ENCODE data around the gene NRXN3. TPM values are rescaled to one million over a fixed set of nuclear protein-coding genes. Genes with fewer than 3 reads are reported as not detected.

NRXN3 gene
- total and polyA plus RNA-seq, 11 donors: 0.19 to 2.2 (median 1.1) TPM

GRCh38 chr14:78697341-78697740, 527.2 kb downstream of the NRXN3 start:
- Histone ChIP-seq H3K27me3 (no peaks in the 10 kb centered on the region), H3K36me3 (no peaks in the 10 kb centered on the region), H3K9me3 (no peaks in the 10 kb centered on the region), H3K27ac (no peak overlapping the region), H3K4me1 (no peaks in the 10 kb centered on the region), H3K4me3 (no peak overlapping the region)
- DNase-seq: no peak
- intact Hi-C loops (cut with DNase I): no loop called here
- no peak for ATAC-seq
- peak in 8 of 12 donors; percentile 21 to 46 (median 33) for TF ChIP-seq CTCF (IDR thresholded peaks at IDR 0.05)
- no peak for TF ChIP-seq POLR2A (IDR thresholded peaks at IDR 0.05)
- 16 to 20% (median 17%) methylated on average over 2 of the region's 2 CpGs for WGBS, 4 donors

- WGBS, 4 donors: 57 to 63% (median 60%) methylated on average over 3 of the region's 3 CpGs
- no peak for DNase-seq
Observed at GRCh38 chr14:78698991-78699390, 528.8 kb downstream of the NRXN3 start.

GRCh38 chr14:78700236-78700635, 530.1 kb downstream of the NRXN3 start:
- no peak overlapping the region for H3K27ac ChIP-seq
- no peak for DNase-seq
- no peak for ATAC-seq
- no peak overlapping the region for H3K4me3 ChIP-seq
- H3K4me1 ChIP-seq: no peaks in the 10 kb centered on the region
- H3K36me3 ChIP-seq: no peaks in the 10 kb centered on the region
- H3K27me3 ChIP-seq: peaks cover 0 to 10% (median 0%) of the 10 kb centered on the region in 9 donors
- no peak for TF ChIP-seq POLR2A (IDR thresholded peaks at IDR 0.05)
- TF ChIP-seq CTCF (IDR thresholded peaks at IDR 0.05): no peak
- H3K9me3 ChIP-seq: no peaks in the 10 kb centered on the region
- WGBS, 4 donors: 50 to 71% (median 68%) methylated on average over 2 of the region's 2 CpGs
- intact Hi-C loops (cut with DNase I): no loop called here

More at GRCh38 chr14:78698991-78699390, 528.8 kb downstream of the NRXN3 start:
- ATAC-seq: no peak
- no peaks in the 10 kb centered on the region for H3K4me1 ChIP-seq
- H3K9me3 ChIP-seq: no peaks in the 10 kb centered on the region
- H3K27me3 ChIP-seq: no peaks in the 10 kb centered on the region
- TF ChIP-seq POLR2A (IDR thresholded peaks at IDR 0.05): no peak
- TF ChIP-seq CTCF (IDR thresholded peaks at IDR 0.05): no peak
- no peaks in the 10 kb centered on the region for H3K36me3 ChIP-seq
- intact Hi-C loops (cut with DNase I): no loop called here
- H3K27ac ChIP-seq: no peak overlapping the region
- no peak overlapping the region for H3K4me3 ChIP-seq

- TF ChIP-seq CTCF (IDR thresholded peaks at IDR 0.05) (no peak), POLR2A (IDR thresholded peaks at IDR 0.05) (no peak)
- Histone ChIP-seq H3K4me1 (no peaks in the 10 kb centered on the region), H3K9me3 (no peaks in the 10 kb centered on the region), H3K27me3 (peaks cover 0 to 10% (median 0%) of the 10 kb centered on the region in 9 donors), H3K36me3 (no peaks in the 10 kb centered on the region), H3K4me3 (no peak overlapping the region), H3K27ac (no peak overlapping the region)
- DNase-seq: no peak
- ATAC-seq: no peak
- intact Hi-C loops (cut with DNase I): no loop called here
- WGBS, 4 donors: 43 to 57% (median 49%) methylated on average over 5 of the region's 5 CpGs
Observed at GRCh38 chr14:78701246-78701645, 531.1 kb downstream of the NRXN3 start.

Measured in heart left ventricle (tissue), 16 donors.